C4-2B (cell line): ENCODE results near the gene LRP1B.

Experiments used
- CTCF ChIP-seq: fragments of 450-650 bp; conservative IDR thresholded peaks from 2 replicates; pipeline ENCODE4 v1.5.1; 2017; ENCODE audit warnings: mild to moderate bottlenecking
- ZFX ChIP-seq: fragments of 450-650 bp; IDR thresholded peaks from 2 replicates; pipeline ENCODE4 v1.6.1; 2017

- TF ChIP-seq CTCF (no peak), ZFX (no peak)
These were observed 339.3 kb downstream of the LRP1B start for GRCh38 chr2:141791521-141791920.
